Activated CD8-positive, alpha-beta memory T cell treated with anti-CD3 and anti-CD28 coated beads for 4 hours (primary cell): Measurements from ENCODE around the gene EYS.
"Not testable (repeated sequence)": the region's sequence is repeated elsewhere in the genome, so short reads cannot be mapped to it uniquely, and the experiment has no call there.

ENCODE experiments used
- DNase-seq, 2 donors: peaks; one replicate each; pipeline ENCODE4 v3.0.0-alpha.2; 2020; ENCODE audit warnings: low read depth in 2 of 2

EYS gene

DNA sequence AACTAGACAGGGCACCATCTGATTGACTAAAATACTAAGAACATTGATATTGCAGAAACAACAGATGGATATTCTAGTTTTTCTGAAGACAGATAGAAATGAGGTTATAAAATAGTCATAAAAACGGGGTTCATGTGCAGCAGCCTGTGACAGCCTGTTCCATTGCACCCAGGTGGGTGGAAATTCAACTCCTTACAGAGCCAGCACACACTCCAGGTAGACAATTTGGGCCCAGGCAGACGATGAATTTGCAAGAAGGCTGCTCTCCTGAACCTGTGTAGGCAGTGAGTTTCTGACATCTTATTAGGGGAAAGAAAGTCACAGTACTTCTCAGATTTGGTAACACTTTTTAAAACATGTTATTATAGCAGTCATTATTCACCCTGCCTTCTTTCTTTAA, 1657.3 kb downstream of the EYS start:
- no peak for DNase-seq

DNA sequence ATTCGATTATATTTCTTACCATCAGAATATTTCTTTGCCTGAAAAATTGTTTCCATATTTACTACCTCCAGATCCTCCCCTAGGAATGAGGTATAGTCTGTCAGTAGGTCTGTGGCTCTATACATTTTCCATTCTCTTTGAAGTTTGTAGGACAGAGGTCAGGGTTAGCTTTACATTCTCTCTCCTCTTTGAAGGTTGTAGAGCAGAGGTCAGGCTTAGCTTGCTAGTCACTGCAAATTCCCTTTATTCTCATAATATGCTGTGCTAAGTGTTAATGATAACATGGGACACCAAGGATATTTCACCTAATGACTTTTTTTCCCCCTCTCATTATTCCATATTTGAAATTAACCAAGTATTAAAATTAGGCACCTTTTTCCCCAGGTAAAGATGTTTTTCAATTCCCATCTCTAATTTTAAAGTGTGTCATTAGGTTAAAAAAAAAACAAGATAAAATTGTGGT, 1660.2 kb downstream of the EYS start:
- no peak for DNase-seq

DNA sequence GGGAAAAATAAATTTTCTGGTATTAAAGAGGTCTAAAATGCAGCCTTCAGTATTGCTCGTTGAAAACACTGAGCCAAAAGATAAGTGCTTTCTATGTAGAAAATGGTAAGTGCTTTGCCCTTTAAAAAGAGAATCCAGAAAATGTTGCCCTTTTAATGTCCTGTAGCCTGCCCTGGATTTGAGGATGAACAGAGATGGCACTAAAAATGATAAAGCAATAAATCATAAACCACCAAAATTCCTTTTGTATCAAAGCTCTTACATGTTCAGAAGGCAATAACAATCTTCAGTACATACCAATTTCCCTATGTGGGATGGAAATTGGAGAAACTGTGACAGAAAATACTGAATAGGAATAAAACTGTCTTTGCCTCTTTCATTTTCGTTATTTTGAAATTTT, 1665.7 kb downstream of the EYS start:
- no peak for DNase-seq

DNA sequence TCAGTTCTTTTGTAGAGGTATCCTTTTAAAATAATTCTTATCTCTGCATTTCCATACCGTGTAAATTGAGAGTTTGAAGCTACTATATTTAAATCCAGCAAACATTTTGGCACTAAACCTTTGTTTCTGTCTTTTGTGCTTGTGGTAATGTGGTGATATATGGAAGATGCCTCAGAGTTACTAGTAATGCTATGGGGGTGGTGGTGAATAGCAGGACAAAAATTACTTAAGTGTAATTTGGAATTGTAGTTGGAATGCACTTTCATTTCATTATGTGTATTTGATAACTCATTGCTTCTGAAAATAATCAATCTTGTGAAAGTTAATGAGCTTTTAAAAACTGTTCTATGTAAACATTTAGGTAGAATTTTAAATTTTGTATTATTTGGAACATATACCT, 1666.9 kb downstream of the EYS start:
- DNase-seq: no peak

DNA sequence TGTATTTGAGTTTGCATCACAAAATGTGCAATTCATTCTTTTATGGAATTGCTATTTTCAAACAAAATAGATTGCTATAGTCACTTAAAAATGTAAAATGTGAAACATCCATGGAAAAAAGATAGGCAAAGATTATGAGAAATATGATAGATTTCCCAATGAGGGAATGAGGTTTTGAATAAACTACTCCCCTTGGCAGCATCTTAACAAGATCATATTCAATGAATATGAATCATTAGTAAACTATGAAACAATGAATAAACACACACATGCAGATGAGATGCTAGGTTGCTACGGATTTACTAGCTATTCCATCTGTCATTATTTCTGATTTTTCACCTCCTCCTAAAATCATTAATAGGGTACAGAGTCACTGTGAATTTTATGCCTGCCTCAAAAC, 1669.6 kb downstream of the EYS start:
- no peak for DNase-seq

- no peak for DNase-seq
Observed at GRCh38 chr6:64034910-64035655, 1671.9 kb downstream of the EYS start.

- DNase-seq: no peak
Observed at GRCh38 chr6:64034291-64034690, 1672.7 kb downstream of the EYS start.

DNA sequence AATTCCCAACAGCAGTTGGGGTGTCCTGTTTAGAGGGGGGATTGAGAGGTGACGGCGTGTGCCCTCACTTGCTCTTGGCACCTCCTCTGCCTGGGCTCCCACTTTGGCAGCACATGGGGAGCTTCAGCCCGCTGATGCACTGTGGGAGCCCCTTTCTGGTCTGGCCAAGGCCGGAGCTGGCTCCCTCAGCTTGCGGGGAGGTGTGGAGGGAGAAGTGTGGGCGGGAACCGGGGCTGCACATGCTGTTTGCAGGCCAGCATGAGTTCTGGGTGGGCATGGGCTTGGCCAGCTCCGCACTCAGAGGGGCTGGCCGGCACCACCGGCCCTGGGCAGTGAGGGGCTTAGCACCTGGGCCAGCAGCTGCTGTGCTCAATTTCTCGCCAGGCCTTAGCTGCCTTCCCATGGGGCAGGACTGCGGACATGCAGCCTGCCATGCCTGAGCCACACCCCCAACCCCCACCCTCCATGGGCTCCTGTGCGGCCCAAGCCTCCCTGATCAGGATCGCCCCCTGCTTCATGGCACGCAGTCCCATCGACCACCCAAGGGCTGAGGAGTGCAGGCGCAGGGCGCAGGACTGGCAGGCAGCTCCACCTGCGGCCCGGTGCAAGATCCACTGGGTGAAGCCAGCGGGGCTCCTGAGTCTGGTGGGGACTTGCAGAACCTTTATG, 1675.9 kb downstream of the EYS start:
- DNase-seq: not testable (repeated sequence)

DNA sequence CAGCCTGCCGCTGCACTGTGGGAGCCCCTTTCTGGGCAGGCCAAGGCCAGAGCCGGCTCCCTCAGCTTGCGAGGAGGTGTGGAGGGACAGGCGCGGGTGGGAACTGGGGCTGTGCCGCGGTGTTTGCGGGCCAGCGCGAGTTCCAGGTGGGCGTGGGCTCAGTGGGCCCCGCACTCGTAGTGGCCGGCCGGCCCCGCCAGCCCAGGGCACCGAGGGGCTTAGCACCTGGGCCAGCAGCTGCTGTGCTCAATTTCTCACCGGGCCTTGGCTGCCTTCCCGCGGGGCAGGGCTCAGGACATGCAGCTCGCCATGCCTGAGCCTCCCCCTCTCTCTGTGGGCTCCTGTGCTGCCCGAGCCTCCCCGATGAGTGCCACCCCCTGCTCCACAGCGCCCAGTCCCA, 1683.3 kb downstream of the EYS start:
- DNase-seq: no peak

- no peak for DNase-seq
Observed at GRCh38 chr6:64014595-64014994, 1692.4 kb downstream of the EYS start.

DNA sequence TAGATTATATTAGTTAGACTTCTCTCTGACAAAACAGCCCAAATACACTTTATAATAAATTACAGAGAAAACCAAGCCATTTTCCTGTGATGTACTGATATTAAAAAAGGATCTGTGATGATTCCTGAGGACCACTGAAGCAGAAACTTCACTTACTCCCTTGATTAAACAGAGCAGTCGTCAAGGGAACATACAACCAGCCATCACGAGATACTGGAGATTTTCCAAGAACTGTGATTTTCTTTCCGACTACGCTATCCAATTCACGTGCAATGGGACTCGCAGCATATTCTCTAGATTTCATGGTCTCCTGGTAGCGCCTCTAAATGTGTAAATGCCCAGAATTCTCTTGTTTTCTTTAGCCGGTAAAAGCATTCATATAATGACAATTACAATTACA, 1694.0 kb downstream of the EYS start:
- no peak for DNase-seq

DNA sequence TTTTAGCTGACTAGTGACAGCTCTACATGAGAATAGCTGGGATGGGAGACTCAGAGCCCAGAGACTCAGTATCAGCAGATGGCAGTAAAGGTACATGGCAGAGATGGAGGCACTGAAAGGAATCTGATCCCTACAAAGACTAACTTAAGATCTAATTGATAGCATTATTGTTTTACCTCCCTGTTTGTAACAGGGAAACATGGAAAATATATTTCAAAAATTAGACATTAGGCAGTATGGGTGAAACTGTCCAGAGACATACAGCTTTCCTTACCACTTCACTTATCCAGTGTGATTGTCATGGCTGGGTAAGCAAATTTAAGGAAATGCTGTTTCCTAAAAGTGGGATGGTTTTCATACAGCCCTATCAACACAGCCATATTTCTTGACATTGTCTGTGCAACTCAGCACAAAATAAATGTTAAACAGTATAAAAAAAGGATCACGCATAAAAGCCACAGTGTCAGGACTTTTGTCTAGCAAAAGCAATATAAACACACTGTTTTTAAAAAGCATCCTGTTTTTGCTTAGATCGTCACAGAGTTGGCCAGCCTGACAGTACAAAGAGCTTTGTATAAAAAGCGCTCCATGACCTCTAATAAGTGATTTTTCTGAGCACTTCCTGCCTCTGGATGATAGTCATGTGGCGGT, 1694.5 kb downstream of the EYS start:
- no peak for DNase-seq

GRCh38 chr6:64010666-64011065, 1696.4 kb downstream of the EYS start:
- DNase-seq: no peak

DNA sequence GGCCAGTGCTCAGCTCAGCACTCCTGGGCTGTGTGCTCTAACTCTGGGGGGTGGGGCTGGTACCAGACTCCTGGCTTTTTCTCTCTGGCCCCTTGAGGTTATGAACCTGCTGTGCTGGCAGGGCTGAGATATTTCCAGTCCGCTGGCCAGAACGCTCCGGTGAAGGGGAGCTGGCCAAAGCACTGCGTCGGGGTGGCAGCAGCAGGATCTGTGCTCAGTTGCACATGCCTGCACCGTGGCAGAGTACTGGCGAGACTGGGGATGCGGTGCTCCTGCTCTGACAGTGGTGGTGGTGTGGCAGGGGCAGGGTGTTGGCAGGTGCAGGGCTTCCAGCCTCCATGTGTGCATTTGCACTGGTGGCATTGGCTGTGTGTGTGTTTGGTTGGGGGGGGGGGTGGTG, 1697.0 kb downstream of the EYS start:
- DNase-seq: no peak

DNA sequence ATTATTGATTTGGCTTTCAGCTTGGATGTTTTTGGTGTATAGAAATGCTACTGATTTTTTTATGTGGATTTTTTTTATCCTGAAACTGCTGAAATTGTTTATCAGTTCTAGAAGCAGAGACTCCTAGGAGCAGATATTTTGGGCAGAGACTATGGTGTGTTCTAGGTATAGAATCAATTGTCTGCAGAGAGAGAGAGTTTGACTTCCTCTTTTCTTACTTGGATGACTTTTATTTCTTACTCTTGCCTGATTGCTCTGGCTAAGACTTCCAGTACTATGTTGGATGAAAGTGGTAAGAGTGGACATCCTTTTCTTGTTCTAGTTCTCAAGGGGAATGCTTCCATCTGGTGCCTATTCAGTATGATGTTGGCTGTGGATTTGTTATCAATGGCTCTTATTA, 1700.8 kb downstream of the EYS start:
- no peak for DNase-seq

GRCh38 chr6:64000818-64001491, 1706.1 kb downstream of the EYS start:
- DNase-seq: no peak

DNA sequence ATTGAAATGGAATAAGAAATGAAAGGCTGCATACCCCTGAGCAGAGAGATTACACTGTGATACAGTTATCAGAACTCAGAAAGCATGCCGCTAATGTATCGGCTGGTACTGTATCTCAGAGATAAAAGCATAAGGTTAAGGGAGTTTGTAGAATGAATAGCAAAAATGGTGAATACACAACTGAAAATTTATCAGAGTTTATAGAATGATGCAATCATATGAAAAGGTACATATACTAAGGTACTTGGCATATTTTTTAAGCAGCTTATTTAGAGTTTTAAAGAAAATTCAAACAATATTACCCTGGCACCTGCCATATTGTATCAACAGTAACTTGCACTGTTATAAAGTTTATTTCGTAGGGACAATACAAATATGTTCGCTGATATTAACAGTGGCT, 1707.4 kb downstream of the EYS start:
- no peak for DNase-seq

- DNase-seq: no peak
Observed at GRCh38 chr6:63998991-63999390, 1708.0 kb downstream of the EYS start.

- no peak for DNase-seq
Observed at GRCh38 chr6:63997734-63998133, 1709.3 kb downstream of the EYS start.

GRCh38 chr6:63997221-63997620, 1709.8 kb downstream of the EYS start:
- no peak for DNase-seq

GRCh38 chr6:63985223-63985622, 1721.8 kb downstream of the EYS start:
- no peak for DNase-seq

DNA sequence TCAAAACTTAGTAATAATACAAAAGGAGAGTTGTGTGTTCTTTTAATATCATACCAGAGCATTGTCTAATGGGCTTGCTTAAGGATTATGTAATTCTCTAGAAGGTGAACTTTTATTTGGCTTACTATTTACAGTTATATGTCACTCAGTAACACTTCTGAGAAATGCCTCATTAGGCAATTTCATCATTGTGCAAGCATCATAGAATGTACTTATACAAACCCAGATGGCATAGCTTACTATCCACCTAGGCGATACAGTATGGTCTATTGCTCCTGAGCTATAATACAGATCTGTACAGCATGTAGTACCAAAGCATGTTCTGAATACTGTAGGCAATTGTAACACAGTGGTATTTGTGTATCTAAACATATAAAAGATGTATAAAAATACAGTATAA, 1731.3 kb downstream of the EYS start:
- no peak for DNase-seq
